ENCODE results near the gene CCL2. TPM values are rescaled to one million over a fixed set of nuclear protein-coding genes. Genes with fewer than 3 reads are reported as not detected.
A peak's percentile ranks its signal among the peaks of the same experiment; 100 is the strongest.

The CCL2 gene
- total RNA-seq (2013) = 5.3 TPM
- polyA plus RNA-seq = 10 to 100 TPM in 2 of 3 donors, 1 to 10 TPM in 1; 1.4 to 44.9 (median 17.7) TPM
- polyA minus RNA-seq = 2.2 and 3.4 TPM in 2 replicates
- 14.6 to 1,111 (median 31.8) reads per million in 11 experiments for total RNA-seq

DNA sequence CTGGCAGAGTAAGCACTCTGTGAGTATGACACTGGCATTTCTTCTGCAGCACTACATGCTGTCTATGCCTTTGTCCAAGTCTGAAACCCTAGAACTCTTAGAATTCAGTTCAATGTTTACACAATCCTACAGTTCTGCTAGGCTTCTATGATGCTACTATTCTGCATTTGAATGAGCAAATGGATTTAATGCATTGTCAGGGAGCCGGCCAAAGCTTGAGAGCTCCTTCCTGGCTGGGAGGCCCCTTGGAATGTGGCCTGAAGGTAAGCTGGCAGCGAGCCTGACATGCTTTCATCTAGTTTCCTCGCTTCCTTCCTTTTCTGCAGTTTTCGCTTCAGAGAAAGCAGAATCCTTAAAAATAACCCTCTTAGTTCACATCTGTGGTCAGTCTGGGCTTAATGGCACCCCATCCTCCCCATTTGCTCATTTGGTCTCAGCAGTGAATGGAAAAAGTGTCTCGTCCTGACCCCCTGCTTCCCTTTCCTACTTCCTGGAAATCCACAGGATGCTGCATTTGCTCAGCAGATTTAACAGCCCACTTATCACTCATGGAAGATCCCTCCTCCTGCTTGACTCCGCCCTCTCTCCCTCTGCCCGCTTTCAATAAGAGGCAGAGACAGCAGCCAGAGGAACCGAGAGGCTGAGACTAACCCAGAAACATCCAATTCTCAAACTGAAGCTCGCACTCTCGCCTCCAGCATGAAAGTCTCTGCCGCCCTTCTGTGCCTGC is at the start of gene CCL2:
Gene CCL2, plus strand, starts transcription at position 635 of the 730 bp plus-strand sequence. Its CDS starts 65 bp downstream, at position 700.
- peak within 1 kb of the TSS; percentile 68 for H3K4me2 ChIP-seq (replicated peaks; ENCODE audit: extremely low read depth, low read length, poor library complexity, severe bottlenecking)
- peaks cover 0 to 6% (median 3%) of the 10 kb centered on the region in 3 donors for H3K27me3 Mint-ChIP-seq (ENCODE audit: low read depth in 3 of 3)
- peak within 1 kb of the TSS in 6 of 7 donors; percentile 19 to 71 (median 60) for H3K27ac Mint-ChIP-seq
- TF ChIP-seq, protein P1, sequence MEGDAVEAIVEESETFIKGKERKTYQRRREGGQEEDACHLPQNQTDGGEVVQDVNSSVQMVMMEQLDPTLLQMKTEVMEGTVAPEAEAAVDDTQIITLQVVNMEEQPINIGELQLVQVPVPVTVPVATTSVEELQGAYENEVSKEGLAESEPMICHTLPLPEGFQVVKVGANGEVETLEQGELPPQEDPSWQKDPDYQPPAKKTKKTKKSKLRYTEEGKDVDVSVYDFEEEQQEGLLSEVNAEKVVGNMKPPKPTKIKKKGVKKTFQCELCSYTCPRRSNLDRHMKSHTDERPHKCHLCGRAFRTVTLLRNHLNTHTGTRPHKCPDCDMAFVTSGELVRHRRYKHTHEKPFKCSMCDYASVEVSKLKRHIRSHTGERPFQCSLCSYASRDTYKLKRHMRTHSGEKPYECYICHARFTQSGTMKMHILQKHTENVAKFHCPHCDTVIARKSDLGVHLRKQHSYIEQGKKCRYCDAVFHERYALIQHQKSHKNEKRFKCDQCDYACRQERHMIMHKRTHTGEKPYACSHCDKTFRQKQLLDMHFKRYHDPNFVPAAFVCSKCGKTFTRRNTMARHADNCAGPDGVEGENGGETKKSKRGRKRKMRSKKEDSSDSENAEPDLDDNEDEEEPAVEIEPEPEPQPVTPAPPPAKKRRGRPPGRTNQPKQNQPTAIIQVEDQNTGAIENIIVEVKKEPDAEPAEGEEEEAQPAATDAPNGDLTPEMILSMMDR (IDR thresholded peaks at IDR 0.05) = no peak
- DNase-seq = peak in 2 of 3 donors; percentile 30 to 49
- H3K36me3 ChIP-seq (replicated peaks in 1 of 2; ENCODE audit: control insufficient read depth in 1 of 2, insufficient read depth in 2 of 2, low read length in 2 of 2) = no peaks in the 10 kb centered on the region
- H3K4me3 ChIP-seq (replicated peaks in 1 of 3; ENCODE audit: low read depth in 2 of 3, low read length in 3 of 3) = peak within 1 kb of the TSS in 1 of 3 experiments; percentile 59
- peaks cover 0 to 4% (median 0%) of the 10 kb centered on the region in 7 donors for H3K9me3 Mint-ChIP-seq
- 0% methylated on average over 11 of the region's 11 CpGs for WGBS (ENCODE audit: insufficient coverage)
- peaks cover 3 to 13% of the 10 kb centered on the region in 2 donors for H3K36me3 Mint-ChIP-seq
- H3K4me1 Mint-ChIP-seq = peaks cover 52% of the 10 kb centered on the region
- H3K27ac ChIP-seq (ENCODE audit: low read depth in 1 of 2, low read length in 2 of 2) = no peak within 1 kb of the TSS
- peak within 1 kb of the TSS; percentile 46 for H2AFZ ChIP-seq (ENCODE audit: insufficient read depth, low read depth, low read length, poor library complexity, severe bottlenecking)
- intact Hi-C loops (cut with micrococcal nuclease) = loop anchor here (5.0 to 10.0 kb wide), 3 partner anchors 33 to 107 kb away; partner anchors contain the start of genes CCL1 (in 1 of the 2) and CCL8 (in 1 of the 2)
- peaks cover 46 to 48% of the 10 kb centered on the region in 2 donors for H3K4me1 ChIP-seq (ENCODE audit: control insufficient read depth in 1 of 2, insufficient read depth in 2 of 2, low read length in 2 of 2)
- peak within 1 kb of the TSS; percentile 61 to 83 for H3K4me3 Mint-ChIP-seq
- H3K27me3 ChIP-seq (ENCODE audit: control insufficient read depth in 2 of 2, insufficient read depth in 2 of 2, low read length in 2 of 2) = no peaks in the 10 kb centered on the region
- no peaks in the 10 kb centered on the region for H4K20me1 ChIP-seq (ENCODE audit: insufficient read depth, low read length)
- H3K9ac ChIP-seq (ENCODE audit: insufficient read depth, low read length, poor library complexity, severe bottlenecking) = no peak within 1 kb of the TSS
- no peaks in the 10 kb centered on the region for H3K79me2 ChIP-seq (ENCODE audit: insufficient read depth, low read length)
- no peaks in the 10 kb centered on the region for H3K9me3 ChIP-seq (replicated peaks in 1 of 2; ENCODE audit: control insufficient read depth in 1 of 2, insufficient read depth in 1 of 2, low read length in 2 of 2)

DNA sequence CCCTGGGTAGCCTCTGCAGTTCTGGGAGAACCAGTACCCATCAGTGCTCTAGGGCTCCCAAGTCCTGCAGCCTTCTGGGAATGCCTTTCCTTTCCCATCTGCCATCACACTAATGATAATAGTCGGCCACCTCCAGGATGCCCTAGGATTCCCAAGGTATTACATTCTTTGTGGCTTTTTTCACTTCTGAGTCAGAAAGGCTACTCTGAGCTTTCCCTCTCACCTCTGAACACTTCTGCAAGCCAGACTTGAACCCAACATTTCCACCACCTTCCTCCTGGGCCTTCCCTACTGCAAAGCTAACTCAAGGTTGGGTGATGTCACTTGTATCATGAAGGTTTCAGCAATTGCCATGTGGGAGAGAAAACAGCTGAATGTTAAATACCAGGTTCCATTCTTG is 49.7 kb upstream of the CCL2 start:
- DNase-seq = no peak
- Mint-ChIP-seq H3K4me3 (no peak overlapping the region), H3K36me3 (peaks cover 3% of the 10 kb centered on the region in 2 donors), H3K27me3 (ENCODE audit: low read depth in 3 of 3) (peaks cover 0 to 1% (median 0%) of the 10 kb centered on the region in 3 donors), H3K9me3 (peaks cover 5 to 15% (median 10%) of the 10 kb centered on the region in 7 donors), H3K27ac (peak overlapping the region in 1 of 7 donors; percentile 65), H3K4me1 (peaks cover 39% of the 10 kb centered on the region)
- H4K20me1 ChIP-seq (ENCODE audit: insufficient read depth, low read length) = no peaks in the 10 kb centered on the region
- H3K4me2 ChIP-seq (replicated peaks; ENCODE audit: extremely low read depth, low read length, poor library complexity, severe bottlenecking) = no peak overlapping the region
- intact Hi-C loops (cut with micrococcal nuclease) = loop anchor here in 1 of 2 donors (5.0 kb wide), 1 partner anchor 97 kb away; no protein-coding TSS in a partner anchor
- TF ChIP-seq, protein P1 (IDR thresholded peaks at IDR 0.05) = no peak
- no peaks in the 10 kb centered on the region for H3K27me3 ChIP-seq (ENCODE audit: control insufficient read depth in 2 of 2, insufficient read depth in 2 of 2, low read length in 2 of 2)
- no peaks in the 10 kb centered on the region for H3K79me2 ChIP-seq (ENCODE audit: insufficient read depth, low read length)
- H3K4me1 ChIP-seq (ENCODE audit: control insufficient read depth in 1 of 2, insufficient read depth in 2 of 2, low read length in 2 of 2) = peaks cover 26% of the 10 kb centered on the region in 2 donors
- no peak overlapping the region for H3K9ac ChIP-seq (ENCODE audit: insufficient read depth, low read length, poor library complexity, severe bottlenecking)
- no peak overlapping the region for H3K27ac ChIP-seq (ENCODE audit: low read depth in 1 of 2, low read length in 2 of 2)
- peaks cover 0 to 8% of the 10 kb centered on the region in 2 donors for H3K9me3 ChIP-seq (replicated peaks in 1 of 2; ENCODE audit: control insufficient read depth in 1 of 2, insufficient read depth in 1 of 2, low read length in 2 of 2)
- 100% methylated on average over 1 of the region's 1 CpG for WGBS (ENCODE audit: insufficient coverage)
- no peaks in the 10 kb centered on the region for H3K36me3 ChIP-seq (replicated peaks in 1 of 2; ENCODE audit: control insufficient read depth in 1 of 2, insufficient read depth in 2 of 2, low read length in 2 of 2)
- H2AFZ ChIP-seq (ENCODE audit: insufficient read depth, low read depth, low read length, poor library complexity, severe bottlenecking) = no peak overlapping the region
- H3K4me3 ChIP-seq (replicated peaks in 1 of 3; ENCODE audit: low read depth in 2 of 3, low read length in 3 of 3) = no peak overlapping the region

Measured in CD14-positive monocyte (primary cell).